ENCODE measurements around the gene BTBD9. TPM values are rescaled to one million over a fixed set of nuclear protein-coding genes. Genes with fewer than 3 reads are reported as not detected.
"Not testable (repeated sequence)": the region's sequence is repeated elsewhere in the genome, so short reads cannot be mapped to it uniquely, and the experiment has no call there.

Gene BTBD9
- total and polyA plus RNA-seq, 4 donors = 8.7 to 73.9 (median 28.3) TPM

GRCh38 chr6:38631186-38631783 is 8.4 kb downstream of the BTBD9 start:
- peaks cover 0 to 4% (median 0%) of the 10 kb centered on the region in 5 donors for H3K4me1 ChIP-seq (ENCODE audit: control insufficient read depth in 5 of 5, insufficient read depth in 5 of 5, low read length in 5 of 5)
- H3K36me3 ChIP-seq (ENCODE audit: control insufficient read depth in 4 of 4, insufficient read depth in 4 of 4, low read length in 4 of 4) = no peaks in the 10 kb centered on the region
- H3K27ac ChIP-seq (ENCODE audit: low read depth in 1 of 2, low read length in 1 of 2) = no peak overlapping the region
- no peak for TF ChIP-seq CTCF (IDR thresholded peaks at IDR 0.05; ENCODE audit: control extremely low read depth, extremely low read depth)
- no peak overlapping the region for H3K9ac ChIP-seq (ENCODE audit: insufficient read depth in 1 of 2, low read length in 2 of 2)
- ATAC-seq (ENCODE audit: insufficient read depth, low FRiP score) (no peak), DNase-seq (no peak)
- H3K4me3 ChIP-seq = no peak overlapping the region
- no peaks in the 10 kb centered on the region for H3K9me3 ChIP-seq (ENCODE audit: control insufficient read depth in 4 of 4, insufficient read depth in 3 of 4, low read length in 3 of 4)
- H3K27me3 ChIP-seq (ENCODE audit: control insufficient read depth in 3 of 3, insufficient read depth in 3 of 3, low read length in 2 of 3) = no peaks in the 10 kb centered on the region
- 80 to 82% methylated on average over 3 of the region's 3 CpGs for WGBS, 2 donors

- DNase-seq = no peak
- no peak overlapping the region for H3K4me3 ChIP-seq
- H3K27ac ChIP-seq (ENCODE audit: low read depth in 1 of 2, low read length in 1 of 2) = no peak overlapping the region
- no peaks in the 10 kb centered on the region for H3K36me3 ChIP-seq (ENCODE audit: control insufficient read depth in 4 of 4, insufficient read depth in 4 of 4, low read length in 4 of 4)
- WGBS, 2 donors = 95 to 97% methylated on average over 1 of the region's 1 CpG
- peaks cover 0 to 1% (median 0%) of the 10 kb centered on the region in 5 donors for H3K4me1 ChIP-seq (ENCODE audit: control insufficient read depth in 5 of 5, insufficient read depth in 5 of 5, low read length in 5 of 5)
- no peaks in the 10 kb centered on the region for H3K27me3 ChIP-seq (ENCODE audit: control insufficient read depth in 3 of 3, insufficient read depth in 3 of 3, low read length in 2 of 3)
- TF ChIP-seq CTCF (IDR thresholded peaks at IDR 0.05; ENCODE audit: control extremely low read depth, extremely low read depth) = no peak
- ATAC-seq (ENCODE audit: insufficient read depth, low FRiP score) = no peak
- H3K9me3 ChIP-seq (ENCODE audit: control insufficient read depth in 4 of 4, insufficient read depth in 3 of 4, low read length in 3 of 4) = peaks cover 0 to 5% (median 0%) of the 10 kb centered on the region in 4 donors
- H3K9ac ChIP-seq (ENCODE audit: insufficient read depth in 1 of 2, low read length in 2 of 2) = no peak overlapping the region
These were observed 14.5 kb downstream of the BTBD9 start for GRCh38 chr6:38625217-38625616.

- H3K9me3 ChIP-seq (ENCODE audit: control insufficient read depth in 4 of 4, insufficient read depth in 3 of 4, low read length in 3 of 4); H3K4me1 ChIP-seq (ENCODE audit: control insufficient read depth in 5 of 5, insufficient read depth in 5 of 5, low read length in 5 of 5); H3K4me3 ChIP-seq; ATAC-seq (ENCODE audit: insufficient read depth, low FRiP score); DNase-seq; H3K27me3 ChIP-seq (ENCODE audit: control insufficient read depth in 3 of 3, insufficient read depth in 3 of 3, low read length in 2 of 3); H3K36me3 ChIP-seq (ENCODE audit: control insufficient read depth in 4 of 4, insufficient read depth in 4 of 4, low read length in 4 of 4); H3K9ac ChIP-seq (ENCODE audit: insufficient read depth in 1 of 2, low read length in 2 of 2); H3K27ac ChIP-seq (ENCODE audit: low read depth in 1 of 2, low read length in 1 of 2): not testable (repeated sequence)
- WGBS, 2 donors = 85 to 100% methylated on average over 1 of the region's 1 CpG
These were observed 20.4 kb downstream of the BTBD9 start for GRCh38 chr6:38619342-38619741.

- not testable (repeated sequence) for H3K9ac ChIP-seq (ENCODE audit: insufficient read depth in 1 of 2, low read length in 2 of 2); H3K27me3 ChIP-seq (ENCODE audit: control insufficient read depth in 3 of 3, insufficient read depth in 3 of 3, low read length in 2 of 3); H3K4me1 ChIP-seq (ENCODE audit: control insufficient read depth in 5 of 5, insufficient read depth in 5 of 5, low read length in 5 of 5); H3K4me3 ChIP-seq; H3K36me3 ChIP-seq (ENCODE audit: control insufficient read depth in 4 of 4, insufficient read depth in 4 of 4, low read length in 4 of 4); H3K27ac ChIP-seq (ENCODE audit: low read depth in 1 of 2, low read length in 1 of 2); H3K9me3 ChIP-seq (ENCODE audit: control insufficient read depth in 4 of 4, insufficient read depth in 3 of 4, low read length in 3 of 4); DNase-seq; ATAC-seq (ENCODE audit: insufficient read depth, low FRiP score)
- 75 to 94% methylated on average over 1 of the region's 1 CpG for WGBS, 2 donors
These were observed 21.4 kb downstream of the BTBD9 start for GRCh38 chr6:38618301-38618700.
